SH-SY5Y (cell line): ENCODE measurements around the gene CREB1.

Source experiments
- GATA2 ChIP-seq: IDR thresholded peaks from 2 replicates; pipeline ENCODE4 v1.6.1; 2011; ENCODE audit warnings: mild to moderate bottlenecking, low read depth, low read length
- GATA3 ChIP-seq: IDR thresholded peaks from 2 replicates; pipeline ENCODE4 v1.6.1; 2011; ENCODE audit warnings: low read depth, mild to moderate bottlenecking, low read length, moderate library complexity

DNA sequence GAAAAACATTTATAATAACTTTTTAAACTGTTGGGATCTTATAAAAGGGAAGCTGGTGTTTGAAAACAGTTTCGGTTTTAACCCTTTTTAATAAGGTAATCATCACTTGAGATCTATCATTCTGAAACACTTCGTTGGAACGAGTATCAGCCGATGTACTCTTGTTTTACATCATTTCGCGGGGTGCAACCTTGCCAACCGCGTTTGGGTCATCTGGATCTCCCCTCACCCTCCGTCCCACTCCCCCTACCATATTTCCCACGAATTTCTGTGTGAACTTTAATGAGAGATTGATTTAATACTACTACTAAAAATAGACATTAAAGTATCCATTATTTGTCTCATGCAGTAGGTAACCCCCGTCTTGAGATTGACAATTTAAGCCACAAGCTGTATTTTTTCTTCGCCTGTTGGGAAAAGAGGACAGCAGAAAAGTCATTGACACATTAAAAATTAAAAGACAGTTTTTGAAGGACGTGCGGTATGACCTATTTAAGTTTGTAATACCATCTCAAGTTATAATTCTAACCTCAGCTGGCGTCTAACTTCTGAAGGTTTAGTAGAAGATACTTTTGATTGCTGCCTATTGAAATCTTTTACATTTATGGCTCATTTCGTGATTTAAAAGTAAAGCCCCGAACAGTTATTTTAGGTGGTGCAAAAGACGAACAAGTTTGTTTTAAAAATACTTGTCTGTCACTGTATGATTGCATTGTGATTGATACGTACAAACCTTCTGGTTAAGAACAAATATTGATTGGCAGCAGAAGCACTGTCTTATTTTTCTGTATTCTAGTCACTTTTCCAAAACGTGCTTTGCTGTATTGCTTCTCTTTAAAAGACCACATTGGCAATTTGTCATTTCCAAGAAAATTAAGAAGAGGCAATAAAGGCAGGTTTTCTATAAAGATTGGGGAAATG lies 1.5 kb downstream of the CREB1 start:
- TF ChIP-seq GATA2 = peak; percentile 16; the same call in 1 of the 2 replicates
- TF ChIP-seq GATA3 = no peak
